Neural cell (in vitro differentiated cells): Measurements from ENCODE around the gene ZNF804B. TPM values are rescaled to one million over a fixed set of nuclear protein-coding genes. Genes with fewer than 3 reads are reported as not detected.

Experiments
- H2AFZ ChIP-seq: fragments of 200-600, 300-800 bp; sonication (generic), shearing (Covaris generic); 2 replicates; pipeline ENCODE4 v1.6.0; 2014; ENCODE audit warnings: low read depth, mild to moderate bottlenecking, antibody characterized with exemption, low read length, moderate library complexity
- H3F3A ChIP-seq: fragments of 200-600 bp; shearing (Covaris generic); 2 replicates; pipeline ENCODE4 v1.6.1; 2016; ENCODE audit warnings: mild to moderate bottlenecking, moderate library complexity, mixed read lengths, antibody characterized with exemption, low read length; ENCODE audit not compliant: insufficient read depth, poor library complexity, severe bottlenecking
- H3K27ac ChIP-seq: fragments of 200-600, 300-800 bp; sonication (generic), shearing (Covaris generic); 2 replicates; pipeline ENCODE4 v1.5.1; 2014; ENCODE audit warnings: mild to moderate bottlenecking, low read length, moderate library complexity
- H3K27me3 ChIP-seq: fragments of 300-800, 200-600 bp; sonication (generic), shearing (Covaris generic); 2 replicates; pipeline ENCODE4 v1.6.0; 2014; ENCODE audit warnings: mild to moderate bottlenecking, low read depth, low read length, moderate library complexity; ENCODE audit not compliant: insufficient read depth
- H3K36me3 ChIP-seq: fragments of 300-800, 200-600 bp; sonication (generic), shearing (Covaris generic); 2 replicates; pipeline ENCODE4 v1.5.1; 2014; ENCODE audit warnings: mild to moderate bottlenecking, antibody characterized with exemption, low read length, moderate library complexity; ENCODE audit not compliant: insufficient read depth
- H3K4me2 ChIP-seq: fragments of 300-800, 200-600 bp; sonication (generic), shearing (Covaris generic); 2 replicates; pipeline ENCODE4 v1.6.0; 2014; ENCODE audit warnings: mild to moderate bottlenecking, low read length
- H3K4me3 ChIP-seq: fragments of 300-800, 200-600 bp; sonication (generic), shearing (Covaris generic); 2 replicates; pipeline ENCODE4 v1.5.1; 2014; ENCODE audit warnings: mild to moderate bottlenecking, low read length, moderate library complexity
- H3K79me2 ChIP-seq: fragments of 200-600 bp; shearing (Covaris generic); replicated peaks from 2 replicates; pipeline ENCODE4 v1.6.0; 2014; ENCODE audit warnings: mild to moderate bottlenecking, low read length, moderate library complexity; ENCODE audit not compliant: insufficient read depth
- H3K9ac ChIP-seq: fragments of 300-800, 200-600 bp; sonication (generic), shearing (Covaris generic); 2 replicates; pipeline ENCODE4 v1.6.1; 2016; ENCODE audit warnings: mild to moderate bottlenecking, low read length, mixed read lengths
- H3K9me2 ChIP-seq: fragments of 200-600 bp; shearing (Covaris generic); 2 replicates; pipeline ENCODE4 v1.6.1; 2016; ENCODE audit warnings: mild to moderate bottlenecking, low read length, mixed read lengths; ENCODE audit not compliant: insufficient read depth
- H3K9me3 ChIP-seq: fragments of 200-600, 300-800 bp; sonication (generic), shearing (Covaris generic); 2 replicates; pipeline ENCODE4 v1.6.1; 2016; ENCODE audit warnings: mild to moderate bottlenecking, mixed run types, low read length, moderate library complexity, mixed read lengths
- H4K20me1 ChIP-seq: fragments of 200-600 bp; shearing (Covaris generic); 2 replicates; pipeline ENCODE4 v1.6.1; 2016; ENCODE audit warnings: mild to moderate bottlenecking, mixed run types; ENCODE audit not compliant: insufficient read depth
- EP300 ChIP-seq: fragments of 450-650 bp; conservative IDR thresholded peaks from 2 replicates; pipeline ENCODE4 v1.6.1; 2014; ENCODE audit warnings: antibody characterized with exemption, mild to moderate bottlenecking, moderate library complexity; ENCODE audit not compliant: poor library complexity, severe bottlenecking
- EZH2 ChIP-seq: fragments of 200-600, 300-800 bp; shearing (Covaris generic), sonication (generic); IDR thresholded peaks from 2 replicates; pipeline ENCODE4 v1.6.1; 2014; ENCODE audit warnings: antibody characterized with exemption, low read length, borderline replicate concordance, mild to moderate bottlenecking; ENCODE audit not compliant: insufficient read depth, poor library complexity, severe bottlenecking
- POLR2AphosphoS5 ChIP-seq: IDR thresholded peaks from 2 replicates; pipeline ENCODE4 v1.6.1; 2012
- RAD21 ChIP-seq: fragments of 450-650 bp; conservative IDR thresholded peaks from 2 replicates; pipeline ENCODE4 v1.6.1; 2014; ENCODE audit warnings: antibody characterized with exemption, mild to moderate bottlenecking, moderate library complexity
- SMC3 ChIP-seq: fragments of 450-650 bp; conservative IDR thresholded peaks from 2 replicates; pipeline ENCODE4 v1.6.1; 2014; ENCODE audit warnings: antibody characterized with exemption, mild to moderate bottlenecking, moderate library complexity; ENCODE audit not compliant: poor library complexity
- TAF1 ChIP-seq: IDR thresholded peaks from 2 replicates; pipeline ENCODE4 v1.6.1; 2012; ENCODE audit warnings: low read depth
- polyA plus RNA-seq: library from polyadenylated mRNA; depleted of rRNA; stranded (reverse); fragments of >200 nt; gene quantifications from 2 replicates; pipeline ENCODE4 v1.2.3, GENCODE V29; 2014
- TF ChIP-seq, protein P1 (sequence below): IDR thresholded peaks from 2 replicates; pipeline ENCODE4 v1.6.1; 2012; ENCODE audit warnings: borderline replicate concordance

ZNF804B gene
- polyA plus RNA-seq, 1 donor from 2014 or later = 0.37 TPM

GRCh38 chr7:89053130-89053529, 293.6 kb downstream of the ZNF804B start:
- TF ChIP-seq POLR2AphosphoS5 = peak; percentile 96
- TF ChIP-seq TAF1 = no peak
- TF ChIP-seq EP300 = peak; percentile 91
- Histone ChIP-seq H3K9me2 (no peaks in the 10 kb centered on the region), H3K27me3 (no peaks in the 10 kb centered on the region), H4K20me1 (no peaks in the 10 kb centered on the region), H3K36me3 (no peaks in the 10 kb centered on the region), H3K4me3 (no peak overlapping the region), H3K27ac (no peak overlapping the region), H2AFZ (no peak overlapping the region), H3F3A (no peaks in the 10 kb centered on the region), H3K9ac (no peak overlapping the region), H3K9me3 (no peaks in the 10 kb centered on the region), H3K4me2 (no peak overlapping the region), H3K79me2 (no peaks in the 10 kb centered on the region)

- Histone ChIP-seq H4K20me1 (no peaks in the 10 kb centered on the region), H3F3A (no peaks in the 10 kb centered on the region), H3K9me3 (no peaks in the 10 kb centered on the region), H3K9me2 (no peaks in the 10 kb centered on the region), H2AFZ (no peak overlapping the region), H3K9ac (no peak overlapping the region), H3K79me2 (no peaks in the 10 kb centered on the region), H3K4me2 (no peak overlapping the region), H3K27ac (no peak overlapping the region), H3K4me3 (no peak overlapping the region), H3K36me3 (no peaks in the 10 kb centered on the region), H3K27me3 (no peaks in the 10 kb centered on the region)
- TF ChIP-seq EZH2 (no peak), SMC3 (no peak), EP300 (no peak), RAD21 (no peak)
- TF ChIP-seq, protein P1, sequence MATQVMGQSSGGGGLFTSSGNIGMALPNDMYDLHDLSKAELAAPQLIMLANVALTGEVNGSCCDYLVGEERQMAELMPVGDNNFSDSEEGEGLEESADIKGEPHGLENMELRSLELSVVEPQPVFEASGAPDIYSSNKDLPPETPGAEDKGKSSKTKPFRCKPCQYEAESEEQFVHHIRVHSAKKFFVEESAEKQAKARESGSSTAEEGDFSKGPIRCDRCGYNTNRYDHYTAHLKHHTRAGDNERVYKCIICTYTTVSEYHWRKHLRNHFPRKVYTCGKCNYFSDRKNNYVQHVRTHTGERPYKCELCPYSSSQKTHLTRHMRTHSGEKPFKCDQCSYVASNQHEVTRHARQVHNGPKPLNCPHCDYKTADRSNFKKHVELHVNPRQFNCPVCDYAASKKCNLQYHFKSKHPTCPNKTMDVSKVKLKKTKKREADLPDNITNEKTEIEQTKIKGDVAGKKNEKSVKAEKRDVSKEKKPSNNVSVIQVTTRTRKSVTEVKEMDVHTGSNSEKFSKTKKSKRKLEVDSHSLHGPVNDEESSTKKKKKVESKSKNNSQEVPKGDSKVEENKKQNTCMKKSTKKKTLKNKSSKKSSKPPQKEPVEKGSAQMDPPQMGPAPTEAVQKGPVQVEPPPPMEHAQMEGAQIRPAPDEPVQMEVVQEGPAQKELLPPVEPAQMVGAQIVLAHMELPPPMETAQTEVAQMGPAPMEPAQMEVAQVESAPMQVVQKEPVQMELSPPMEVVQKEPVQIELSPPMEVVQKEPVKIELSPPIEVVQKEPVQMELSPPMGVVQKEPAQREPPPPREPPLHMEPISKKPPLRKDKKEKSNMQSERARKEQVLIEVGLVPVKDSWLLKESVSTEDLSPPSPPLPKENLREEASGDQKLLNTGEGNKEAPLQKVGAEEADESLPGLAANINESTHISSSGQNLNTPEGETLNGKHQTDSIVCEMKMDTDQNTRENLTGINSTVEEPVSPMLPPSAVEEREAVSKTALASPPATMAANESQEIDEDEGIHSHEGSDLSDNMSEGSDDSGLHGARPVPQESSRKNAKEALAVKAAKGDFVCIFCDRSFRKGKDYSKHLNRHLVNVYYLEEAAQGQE = no peak
These were observed 294.9 kb downstream of the ZNF804B start for GRCh38 chr7:89054361-89054760.

DNA sequence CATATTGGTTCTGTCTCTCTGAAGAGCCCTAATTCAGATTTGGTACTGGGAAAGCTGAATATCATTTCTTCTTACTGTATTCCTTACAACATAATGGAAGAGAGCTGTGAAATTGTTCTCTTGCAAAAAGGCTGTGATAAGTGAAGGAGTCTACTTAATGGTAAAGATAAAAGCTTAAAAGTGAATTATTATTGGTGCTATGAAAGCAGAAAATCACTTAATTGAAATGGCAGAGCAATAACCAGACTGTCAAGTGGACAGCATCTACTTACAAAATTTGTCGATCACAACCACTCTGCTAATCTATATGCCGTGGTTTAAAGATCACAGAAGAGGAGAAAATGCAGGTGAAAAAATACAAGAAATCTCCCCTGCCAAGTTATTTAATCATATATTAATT, 300.7 kb downstream of the ZNF804B start:
- H3K9ac ChIP-seq = no peak overlapping the region
- TF ChIP-seq EP300 (peak; percentile 54), TAF1 (no peak)
- TF ChIP-seq, protein P1 = peak; percentile 52
- no peaks in the 10 kb centered on the region for H3F3A ChIP-seq

More for the DNA sequence above, 300.7 kb downstream of the ZNF804B start:
- Histone ChIP-seq H3K4me2 (no peak overlapping the region), H4K20me1 (no peaks in the 10 kb centered on the region), H3K79me2 (no peaks in the 10 kb centered on the region), H3K9me2 (no peaks in the 10 kb centered on the region), H2AFZ (no peak overlapping the region), H3K4me3 (no peak overlapping the region), H3K27me3 (no peaks in the 10 kb centered on the region), H3K36me3 (no peaks in the 10 kb centered on the region), H3K9me3 (no peaks in the 10 kb centered on the region), H3K27ac (peak overlapping the region; percentile 35)
